PC-3 (cell line): Measurements from ENCODE around the gene PRICKLE2. TPM values are rescaled to one million over a fixed set of nuclear protein-coding genes. Genes with fewer than 3 reads are reported as not detected.
A peak's percentile ranks its signal among the peaks of the same experiment; 100 is the strongest.

ENCODE experiments used
- ATAC-seq: fragments of 200-7000 bp; cut with Tn5 transposase; 2 replicates; pipeline ENCODE4 v1.9.1; 2020; ENCODE audit warnings: mild to moderate bottlenecking, moderate library complexity
- BruUV-seq: library from RNA; stranded (reverse); fragments of 400-500 nt; replicated peaks from 2 replicates; lab custom pipeline; 2021; lab: Mats Ljungman, UMichigan
- CTCF ChIA-PET: fragments of 300-600 bp; sonication (Branson Sonifier 250); formaldehyde crosslinking; loops from one replicate; lab custom pipeline; 2022; ENCODE audit warnings: antibody characterized with exemption; lab: Charles Lee
- POLR2A ChIA-PET: fragments of 300-600 bp; sonication (Branson Sonifier 250); formaldehyde crosslinking; loops from one replicate; lab custom pipeline; 2022; ENCODE audit warnings: antibody characterized with exemption; ENCODE audit not compliant: unreplicated experiment; lab: Charles Lee
- DNase-seq: peaks from one replicate; pipeline ENCODE4 v3.0.0-alpha.2; 2015
- H2AFZ ChIP-seq: fragments of 300-600 bp; sonication (generic); 2 replicates; pipeline ENCODE4 v1.6.0; 2016; ENCODE audit warnings: antibody characterized with exemption, low read length
- H3F3A ChIP-seq: fragments of 300-600 bp; sonication (generic); one replicate; pipeline ENCODE4 v1.6.0; 2017; ENCODE audit warnings: antibody characterized with exemption, low read length, control low read depth, mild to moderate bottlenecking; ENCODE audit not compliant: unreplicated experiment
- H3K27ac ChIP-seq: fragments of 300-600 bp; sonication (generic); 2 replicates; pipeline ENCODE4 v1.5.1; 2016; ENCODE audit warnings: mild to moderate bottlenecking, low read length
- H3K27me3 ChIP-seq: fragments of 300-600 bp; sonication (generic); 2 replicates; pipeline ENCODE4 v1.6.1; 2016; ENCODE audit warnings: low read length, mixed read lengths
- H3K36me3 ChIP-seq: fragments of 300-600 bp; sonication (generic); 2 replicates; pipeline ENCODE4 v1.6.1; 2016; ENCODE audit warnings: low read depth, mixed run types, low read length, mixed read lengths
- H3K4me1 ChIP-seq: fragments of 300-600 bp; sonication (generic); 2 replicates; pipeline ENCODE4 v1.5.1; 2016; ENCODE audit warnings: low read length; ENCODE audit not compliant: insufficient read depth
- H3K4me2 ChIP-seq: fragments of 300-600 bp; sonication (generic); 2 replicates; pipeline ENCODE4 v1.6.0; 2016; ENCODE audit warnings: low read length
- H3K4me3 ChIP-seq: fragments of 300-600 bp; sonication (generic); 2 replicates; pipeline ENCODE4 v1.5.1; 2016; ENCODE audit warnings: mild to moderate bottlenecking, low read length, mixed read lengths
- H3K79me2 ChIP-seq: fragments of 300-600 bp; sonication (generic); 2 replicates; pipeline ENCODE4 v1.6.1; 2017; ENCODE audit warnings: low read length, mixed read lengths
- H3K9ac ChIP-seq: fragments of 300-600 bp; sonication (generic); 2 replicates; pipeline ENCODE4 v1.6.0; 2016; ENCODE audit warnings: mild to moderate bottlenecking, low read length
- H3K9me2 ChIP-seq: fragments of 300-600 bp; sonication (generic); replicated peaks from 2 replicates; pipeline ENCODE4 v1.6.1; 2016; ENCODE audit warnings: mixed run types, low read length, mixed read lengths
- H3K9me3 ChIP-seq: fragments of 300-600 bp; sonication (generic); 2 replicates; pipeline ENCODE4 v1.6.1; 2016; ENCODE audit warnings: low read length, mixed read lengths
- H4K20me1 ChIP-seq: fragments of 300-600 bp; sonication (generic); 2 replicates; pipeline ENCODE4 v1.6.1; 2016; ENCODE audit warnings: low read length, mixed read lengths
- EZH2 ChIP-seq: fragments of 300-600 bp; sonication (generic); IDR thresholded peaks from one replicate; pipeline ENCODE4 v1.6.1; 2017; ENCODE audit warnings: antibody characterized with exemption, mild to moderate bottlenecking, low read length; ENCODE audit not compliant: unreplicated experiment
- EZH2phosphoT487 ChIP-seq: fragments of 300-600 bp; sonication (generic); IDR thresholded peaks from 2 replicates; pipeline ENCODE4 v1.6.1; 2018; ENCODE audit warnings: mild to moderate bottlenecking, antibody characterized with exemption, low read length, borderline replicate concordance
- intact Hi-C: fragments of 100-400 bp; cut with micrococcal nuclease; formaldehyde crosslinking; loops from 2 replicates; pipeline ENCODE4 v1.9.0; 2023
- total RNA-seq: library from RNA; depleted of rRNA; stranded (reverse); fragments of >200 nt; gene quantifications from 2 replicates; pipeline ENCODE4 v1.2.3, GENCODE V29; 2014
- TF ChIP-seq, protein P1 (sequence below): fragments of 300-600 bp; sonication (generic); conservative IDR thresholded peaks from 2 replicates; pipeline ENCODE4 v1.5.1; 2017; ENCODE audit warnings: antibody characterized with exemption, low read depth, mild to moderate bottlenecking, low read length

PRICKLE2 gene
- total RNA-seq, 1 experiment from 2014 or later = 1.8 TPM

DNA sequence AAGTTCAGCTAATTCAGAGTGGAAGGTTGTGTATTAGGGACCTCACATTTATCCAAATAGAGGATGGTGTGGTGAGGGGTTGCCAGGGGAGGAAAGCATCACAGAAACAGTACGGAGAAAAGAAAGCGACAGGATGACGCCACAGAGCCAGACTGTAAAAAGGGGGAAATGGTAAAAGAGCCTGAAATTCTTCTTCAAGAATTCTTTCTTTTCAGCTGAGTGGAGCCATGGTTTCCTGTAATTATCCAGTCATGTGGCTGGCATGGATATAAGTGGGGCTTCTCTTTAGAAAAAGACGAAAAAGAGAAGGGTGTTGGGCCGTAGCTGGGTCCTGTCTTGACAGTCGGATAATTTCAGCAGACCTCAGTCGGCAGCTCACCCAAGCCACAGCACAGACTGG is 177.5 kb downstream of the PRICKLE2 start:
- H3K36me3 ChIP-seq = no peaks in the 10 kb centered on the region
- peak overlapping the region; percentile 78 for H3K9ac ChIP-seq
- H3K27ac ChIP-seq = peak overlapping the region; percentile 99
- no peaks in the 10 kb centered on the region for H3K27me3 ChIP-seq
- POLR2A ChIA-PET = no interaction called here
- no peak overlapping the region for H3K4me3 ChIP-seq
- no peaks in the 10 kb centered on the region for H3K9me3 ChIP-seq
- no peak overlapping the region for H3K4me2 ChIP-seq
- no TSS peak for BruUV-seq
- H2AFZ ChIP-seq = no peak overlapping the region
- TF ChIP-seq EZH2 = no peak
- no peak for TF ChIP-seq EZH2phosphoT487
- TF ChIP-seq, protein P1, sequence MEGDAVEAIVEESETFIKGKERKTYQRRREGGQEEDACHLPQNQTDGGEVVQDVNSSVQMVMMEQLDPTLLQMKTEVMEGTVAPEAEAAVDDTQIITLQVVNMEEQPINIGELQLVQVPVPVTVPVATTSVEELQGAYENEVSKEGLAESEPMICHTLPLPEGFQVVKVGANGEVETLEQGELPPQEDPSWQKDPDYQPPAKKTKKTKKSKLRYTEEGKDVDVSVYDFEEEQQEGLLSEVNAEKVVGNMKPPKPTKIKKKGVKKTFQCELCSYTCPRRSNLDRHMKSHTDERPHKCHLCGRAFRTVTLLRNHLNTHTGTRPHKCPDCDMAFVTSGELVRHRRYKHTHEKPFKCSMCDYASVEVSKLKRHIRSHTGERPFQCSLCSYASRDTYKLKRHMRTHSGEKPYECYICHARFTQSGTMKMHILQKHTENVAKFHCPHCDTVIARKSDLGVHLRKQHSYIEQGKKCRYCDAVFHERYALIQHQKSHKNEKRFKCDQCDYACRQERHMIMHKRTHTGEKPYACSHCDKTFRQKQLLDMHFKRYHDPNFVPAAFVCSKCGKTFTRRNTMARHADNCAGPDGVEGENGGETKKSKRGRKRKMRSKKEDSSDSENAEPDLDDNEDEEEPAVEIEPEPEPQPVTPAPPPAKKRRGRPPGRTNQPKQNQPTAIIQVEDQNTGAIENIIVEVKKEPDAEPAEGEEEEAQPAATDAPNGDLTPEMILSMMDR = no peak
- H3K4me1 ChIP-seq = peaks cover 28% of the 10 kb centered on the region
- DNase-seq = no peak
- CTCF ChIA-PET = no interaction called here
- H4K20me1 ChIP-seq = no peaks in the 10 kb centered on the region
- H3F3A ChIP-seq = no peaks in the 10 kb centered on the region
- no peaks in the 10 kb centered on the region for H3K79me2 ChIP-seq
- intact Hi-C loops = no loop called here
- no peak for ATAC-seq
- no peaks in the 10 kb centered on the region for H3K9me2 ChIP-seq

DNA sequence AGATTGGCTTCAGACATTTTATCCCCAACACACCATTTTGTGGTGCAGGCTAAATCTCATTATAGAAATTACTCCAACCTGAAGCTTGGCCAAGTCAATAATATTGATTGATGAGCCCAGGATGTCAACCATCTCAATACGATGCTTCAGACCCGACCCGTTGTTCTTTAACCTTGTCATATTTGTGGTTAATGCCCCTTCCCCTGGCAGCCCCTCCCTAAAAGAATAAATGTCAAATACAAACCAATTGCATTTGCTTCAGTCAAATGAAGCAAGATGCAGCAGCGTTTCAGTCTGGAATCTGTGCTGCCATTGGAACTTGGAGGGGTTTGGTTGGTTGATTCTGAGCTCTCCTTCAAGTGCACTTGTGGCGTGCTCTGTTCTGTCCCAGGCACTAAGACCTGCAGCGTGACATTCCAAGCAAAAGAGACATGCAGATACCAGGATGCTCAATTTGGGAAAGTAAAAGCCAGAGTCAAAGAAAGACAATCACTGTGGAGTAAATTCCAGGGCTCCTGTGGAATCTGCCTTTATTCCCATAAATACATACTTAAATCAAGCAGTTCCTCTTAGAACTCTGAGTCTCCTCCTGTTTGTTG is 178.2 kb downstream of the PRICKLE2 start:
- Histone ChIP-seq H3K4me3 (no peak overlapping the region), H2AFZ (no peak overlapping the region), H3K27me3 (no peaks in the 10 kb centered on the region), H3K27ac (no peak overlapping the region), H3K9me2 (no peaks in the 10 kb centered on the region), H4K20me1 (no peaks in the 10 kb centered on the region), H3K9ac (no peak overlapping the region), H3K9me3 (no peaks in the 10 kb centered on the region), H3K4me2 (no peak overlapping the region), H3K4me1 (peaks cover 28% of the 10 kb centered on the region), H3K36me3 (no peaks in the 10 kb centered on the region), H3K79me2 (no peaks in the 10 kb centered on the region), H3F3A (no peaks in the 10 kb centered on the region)
- TF ChIP-seq, protein P1 = no peak
- TF ChIP-seq EZH2 = no peak
- TF ChIP-seq EZH2phosphoT487 = no peak
- ChIA-PET POLR2A (no interaction called here), CTCF (no interaction called here)
- ATAC-seq (no peak), DNase-seq (no peak)
- no TSS peak for BruUV-seq
- intact Hi-C loops = no loop called here

DNA sequence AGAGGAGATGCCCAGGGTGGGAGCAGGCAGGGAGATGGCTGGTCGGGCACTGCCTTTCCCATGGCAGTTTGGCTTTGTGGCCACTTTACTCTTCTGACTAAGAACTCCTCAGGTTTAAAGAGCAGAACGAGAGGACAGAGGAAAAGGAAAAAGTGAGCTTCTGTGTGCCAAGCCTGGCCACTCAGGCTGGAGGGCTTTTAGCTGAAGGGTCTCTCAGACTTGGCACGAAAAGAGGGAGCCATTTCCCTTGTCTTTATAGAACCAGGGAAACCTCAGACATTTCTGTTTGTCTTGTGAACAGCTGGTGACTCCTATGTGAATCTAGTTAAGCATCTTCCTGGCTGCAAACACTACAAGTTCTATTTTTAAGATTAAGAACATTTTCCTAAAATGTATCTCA is 178.7 kb downstream of the PRICKLE2 start:
- CTCF ChIA-PET = no interaction called here
- DNase-seq = no peak

More for the DNA sequence above, 178.7 kb downstream of the PRICKLE2 start:
- no peak overlapping the region for H3K4me2 ChIP-seq
- H3K9me3 ChIP-seq = no peaks in the 10 kb centered on the region
- no peaks in the 10 kb centered on the region for H3F3A ChIP-seq
- no peak for ATAC-seq
- H3K27ac ChIP-seq = no peak overlapping the region
- no peaks in the 10 kb centered on the region for H3K9me2 ChIP-seq
- intact Hi-C loops = no loop called here
- peaks cover 28% of the 10 kb centered on the region for H3K4me1 ChIP-seq
- H4K20me1 ChIP-seq = no peaks in the 10 kb centered on the region
- no peak overlapping the region for H3K9ac ChIP-seq
- no peaks in the 10 kb centered on the region for H3K36me3 ChIP-seq
- H3K79me2 ChIP-seq = no peaks in the 10 kb centered on the region
- no peak overlapping the region for H3K4me3 ChIP-seq
- no TSS peak for BruUV-seq
- no peaks in the 10 kb centered on the region for H3K27me3 ChIP-seq
- H2AFZ ChIP-seq = no peak overlapping the region
- no peak for TF ChIP-seq EZH2
- TF ChIP-seq, protein P1 = no peak
- TF ChIP-seq EZH2phosphoT487 = no peak
- POLR2A ChIA-PET = no interaction called here
